HAP-1 (cell line): ENCODE data around the gene SLC25A4.
"Not testable (repeated sequence)": the region's sequence is repeated elsewhere in the genome, so short reads cannot be mapped to it uniquely, and the experiment has no call there.

Experiments
- DNase-seq, 2 experiments: peaks; one replicate each; pipeline ENCODE4 v3.0.0-alpha.2; 2016 to 2020; ENCODE audit warnings: low spot score in 2 of 2
- H3K27me3 ChIP-seq: fragments of 250-450 bp; sonication (Bioruptor Pico); 2 replicates; pipeline ENCODE4 v1.5.1; 2020; ENCODE audit warnings: low read depth, mild to moderate bottlenecking, moderate library complexity
- H3K36me3 ChIP-seq: fragments of 250-450 bp; sonication (Bioruptor Pico); replicated peaks from 2 replicates; pipeline ENCODE4 v1.5.1; 2020; ENCODE audit warnings: mild to moderate bottlenecking
- H3K4me1 ChIP-seq: fragments of 250-450 bp; sonication (Bioruptor Pico); 2 replicates; pipeline ENCODE4 v1.5.1; 2020; ENCODE audit warnings: mild to moderate bottlenecking
- H3K4me3 ChIP-seq: fragments of 250-450 bp; sonication (Bioruptor Pico); 2 replicates; pipeline ENCODE4 v1.5.1; 2020; ENCODE audit warnings: mild to moderate bottlenecking, moderate library complexity
- H3K9me3 ChIP-seq: fragments of 250-450 bp; sonication (Bioruptor Pico); 2 replicates; pipeline ENCODE4 v1.5.1; 2020; ENCODE audit warnings: mild to moderate bottlenecking, moderate library complexity
- in situ Hi-C: fragments of 300-500 bp; cut with MboI; formaldehyde crosslinking; loops from 3 replicates; pipeline ENCODE4 v1.14.3; 2020; ENCODE audit warnings: low sequenced_read_pairs, inconsistent platforms, mixed read lengths

The SLC25A4 gene

DNA sequence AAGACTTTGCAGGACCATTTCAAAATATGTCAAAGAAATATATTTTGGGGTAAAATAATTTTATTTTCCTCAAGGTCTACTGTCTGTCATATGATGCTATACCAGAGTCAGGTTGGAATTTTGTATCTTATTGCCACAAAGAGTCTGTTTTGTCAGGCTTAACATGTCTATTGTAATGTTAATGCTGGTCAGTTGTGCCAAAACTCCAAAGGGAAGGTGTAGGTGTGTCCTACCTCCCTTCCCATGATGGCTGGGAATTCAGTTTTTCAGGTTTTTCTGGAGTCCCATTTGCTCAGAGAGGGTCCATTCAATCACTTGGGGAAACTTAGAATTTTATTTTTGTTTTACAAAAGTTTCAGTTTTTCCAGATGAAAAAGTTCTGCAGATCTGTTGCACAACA, 33.3 kb upstream of the SLC25A4 start:
- Histone ChIP-seq H3K27me3 (no peaks in the 10 kb centered on the region), H3K9me3 (no peaks in the 10 kb centered on the region), H3K4me1 (peaks cover 8% of the 10 kb centered on the region), H3K36me3 (no peaks in the 10 kb centered on the region), H3K4me3 (no peak overlapping the region)
- DNase-seq: peak in 1 of 2 experiments; percentile 25
- in situ Hi-C loops: no loop called here

DNA sequence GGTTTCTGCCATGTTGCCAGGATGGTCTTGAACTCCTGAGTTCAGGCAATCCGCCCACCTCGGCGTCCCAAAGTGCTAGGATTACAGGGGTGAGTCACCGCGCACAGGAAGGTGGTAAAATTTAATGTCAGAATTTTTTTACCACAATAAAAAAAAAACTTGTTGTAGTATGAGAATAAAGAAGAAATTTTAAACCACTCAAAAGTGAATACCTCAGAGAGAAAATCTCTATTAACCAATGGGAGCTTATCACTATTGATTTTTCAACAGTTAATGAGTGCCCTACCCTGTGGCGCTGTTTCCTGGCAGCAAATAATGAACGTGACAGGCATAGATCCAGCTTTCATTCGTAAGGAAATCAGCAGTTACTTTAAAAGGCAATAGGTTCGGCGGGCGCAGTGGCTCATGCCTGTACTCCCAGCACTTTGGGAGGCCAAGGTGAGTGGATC, 32.7 kb upstream of the SLC25A4 start:
- H3K36me3 ChIP-seq: no peaks in the 10 kb centered on the region
- no peak for DNase-seq
- H3K27me3 ChIP-seq: no peaks in the 10 kb centered on the region
- no peaks in the 10 kb centered on the region for H3K9me3 ChIP-seq
- peaks cover 8% of the 10 kb centered on the region for H3K4me1 ChIP-seq
- no peak overlapping the region for H3K4me3 ChIP-seq
- in situ Hi-C loops: no loop called here

DNA sequence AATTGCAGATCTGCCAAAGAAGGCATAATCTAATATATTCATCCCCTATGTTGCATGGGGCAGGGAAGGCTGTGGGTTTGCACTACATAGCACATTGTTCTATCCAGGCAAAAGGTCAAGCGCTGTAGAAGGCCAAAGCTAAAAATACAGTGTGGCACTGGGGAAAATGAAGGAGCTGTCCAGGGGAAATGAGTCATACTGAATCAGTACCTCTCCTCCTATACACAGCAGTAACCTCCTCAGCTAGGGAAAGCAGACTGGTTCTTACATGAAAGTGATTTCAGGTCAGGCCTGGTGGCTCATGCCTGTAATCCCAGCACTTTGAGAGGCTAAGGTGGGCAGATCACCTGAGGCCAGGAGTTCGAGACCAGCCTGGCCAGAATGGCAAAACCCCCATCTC, 31.0 kb upstream of the SLC25A4 start:
- no peaks in the 10 kb centered on the region for H3K36me3 ChIP-seq
- H3K4me3 ChIP-seq: no peak overlapping the region
- peaks cover 8% of the 10 kb centered on the region for H3K4me1 ChIP-seq
- in situ Hi-C loops: no loop called here
- no peak for DNase-seq
- H3K27me3 ChIP-seq: no peaks in the 10 kb centered on the region
- H3K9me3 ChIP-seq: no peaks in the 10 kb centered on the region

GRCh38 chr4:185113340-185113739, 29.7 kb upstream of the SLC25A4 start:
- no peaks in the 10 kb centered on the region for H3K27me3 ChIP-seq
- peaks cover 8% of the 10 kb centered on the region for H3K4me1 ChIP-seq
- in situ Hi-C loops: no loop called here
- H3K4me3 ChIP-seq: no peak overlapping the region
- no peaks in the 10 kb centered on the region for H3K36me3 ChIP-seq
- DNase-seq: no peak
- no peaks in the 10 kb centered on the region for H3K9me3 ChIP-seq

- DNase-seq: peak in 1 of 2 experiments; percentile 30
- no peaks in the 10 kb centered on the region for H3K36me3 ChIP-seq
- no peaks in the 10 kb centered on the region for H3K9me3 ChIP-seq
- no peak overlapping the region for H3K4me3 ChIP-seq
- H3K4me1 ChIP-seq: no peaks in the 10 kb centered on the region
- H3K27me3 ChIP-seq: no peaks in the 10 kb centered on the region
- in situ Hi-C loops: no loop called here
Measured at GRCh38 chr4:185115827-185116232, 27.2 kb upstream of the SLC25A4 start.

- Histone ChIP-seq H3K4me1 (no peaks in the 10 kb centered on the region), H3K27me3 (no peaks in the 10 kb centered on the region), H3K9me3 (no peaks in the 10 kb centered on the region), H3K36me3 (no peaks in the 10 kb centered on the region), H3K4me3 (no peak overlapping the region)
- DNase-seq: no peak
- in situ Hi-C loops: no loop called here
Measured at GRCh38 chr4:185117300-185117934, 25.6 kb upstream of the SLC25A4 start.

DNA sequence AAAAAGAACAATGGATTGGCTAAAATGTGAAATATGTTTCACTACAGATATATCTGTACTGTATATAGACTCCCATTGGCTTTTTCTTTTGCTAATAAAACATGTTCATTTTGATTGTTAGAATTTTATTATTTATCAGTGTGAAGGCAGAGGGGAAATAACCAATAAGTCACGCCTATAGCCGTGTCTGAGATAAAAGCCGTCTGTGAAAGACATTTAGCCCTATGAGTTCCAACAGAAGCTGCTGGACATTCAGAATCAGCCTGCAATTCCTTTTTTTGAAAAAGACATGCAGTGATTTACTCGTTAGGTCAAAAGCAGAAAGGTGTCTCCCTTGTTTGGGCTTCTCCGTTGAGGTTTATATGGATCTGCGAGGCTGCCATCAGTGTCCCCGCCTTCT, 24.2 kb upstream of the SLC25A4 start:
- H3K27me3 ChIP-seq: no peaks in the 10 kb centered on the region
- H3K4me3 ChIP-seq: no peak overlapping the region
- no peaks in the 10 kb centered on the region for H3K4me1 ChIP-seq
- no peaks in the 10 kb centered on the region for H3K9me3 ChIP-seq
- H3K36me3 ChIP-seq: no peaks in the 10 kb centered on the region
- in situ Hi-C loops: no loop called here
- no peak for DNase-seq

DNA sequence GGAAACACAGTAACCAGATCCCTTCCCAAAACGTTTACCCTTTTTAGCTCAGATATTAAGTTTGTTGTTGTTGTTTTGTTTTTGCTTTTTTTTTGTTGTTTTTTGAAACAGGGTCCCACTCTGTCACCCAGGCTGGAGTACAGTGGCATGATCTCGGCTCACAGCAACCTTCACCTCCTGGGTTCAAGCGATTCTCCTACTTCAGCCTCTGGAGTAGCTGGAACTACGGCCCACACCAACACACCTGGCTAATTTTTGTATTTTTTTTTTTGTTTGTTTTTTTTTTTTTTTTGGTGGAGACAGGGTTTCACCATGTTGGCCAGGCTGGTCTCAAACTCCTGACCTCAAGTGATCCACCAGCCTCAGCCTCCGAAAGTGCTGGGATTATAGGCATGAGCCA, 23.6 kb upstream of the SLC25A4 start:
- H3K36me3 ChIP-seq, H3K4me3 ChIP-seq, DNase-seq, H3K27me3 ChIP-seq, H3K9me3 ChIP-seq, H3K4me1 ChIP-seq, in situ Hi-C loops: not testable (repeated sequence)

GRCh38 chr4:185119927-185120630, 23.0 kb upstream of the SLC25A4 start:
- Histone ChIP-seq H3K36me3 (no peaks in the 10 kb centered on the region), H3K27me3 (no peaks in the 10 kb centered on the region), H3K4me3 (no peak overlapping the region), H3K4me1 (no peaks in the 10 kb centered on the region), H3K9me3 (no peaks in the 10 kb centered on the region)
- in situ Hi-C loops: no loop called here
- DNase-seq: no peak

DNA sequence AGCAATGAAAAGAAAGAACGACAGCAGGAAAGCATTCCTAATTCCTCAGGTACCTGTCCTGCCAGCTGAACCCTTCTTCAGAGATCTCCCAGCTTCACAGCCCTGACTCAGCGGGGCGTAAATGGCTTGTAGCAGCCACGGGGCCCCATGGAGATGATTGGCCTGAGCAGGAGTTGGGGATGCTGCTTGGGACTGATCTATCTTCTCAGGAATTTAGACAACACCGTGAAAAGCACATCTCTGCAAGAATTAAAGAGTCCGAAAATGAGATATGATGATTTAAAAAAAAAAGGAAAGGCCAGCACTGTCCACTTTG, 22.5 kb upstream of the SLC25A4 start:
- DNase-seq: no peak
- in situ Hi-C loops: no loop called here
- no peaks in the 10 kb centered on the region for H3K27me3 ChIP-seq
- H3K9me3 ChIP-seq: no peaks in the 10 kb centered on the region
- H3K36me3 ChIP-seq: no peaks in the 10 kb centered on the region
- H3K4me3 ChIP-seq: no peak overlapping the region
- no peaks in the 10 kb centered on the region for H3K4me1 ChIP-seq

- in situ Hi-C loops: no loop called here
- DNase-seq: no peak
- Histone ChIP-seq H3K36me3 (no peaks in the 10 kb centered on the region), H3K4me1 (peaks cover 2% of the 10 kb centered on the region; the same call in 1 of the 2 replicates), H3K9me3 (no peaks in the 10 kb centered on the region), H3K27me3 (no peaks in the 10 kb centered on the region), H3K4me3 (no peak overlapping the region)
Measured at GRCh38 chr4:185122681-185123345, 20.3 kb upstream of the SLC25A4 start.

DNA sequence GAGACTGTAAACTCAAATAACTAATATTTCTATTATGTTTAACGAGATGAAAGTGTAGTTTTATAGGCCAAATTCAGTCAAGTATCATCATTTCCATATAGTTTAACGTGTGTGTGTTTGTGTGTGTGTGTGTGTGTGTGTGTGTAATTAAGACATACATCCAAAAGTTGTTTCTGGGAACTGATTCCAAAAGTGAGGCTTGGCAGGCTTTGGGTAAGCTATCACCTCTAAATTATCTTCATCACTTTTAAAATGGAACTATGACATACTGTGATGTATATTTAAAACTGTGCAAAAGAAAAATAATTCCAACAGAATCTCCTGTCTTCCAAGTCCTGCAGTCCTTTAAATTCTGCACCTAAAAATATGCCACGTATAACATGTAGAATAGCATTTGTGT, 19.1 kb upstream of the SLC25A4 start:
- in situ Hi-C loops: no loop called here
- Histone ChIP-seq H3K9me3 (no peaks in the 10 kb centered on the region), H3K36me3 (no peaks in the 10 kb centered on the region), H3K27me3 (no peaks in the 10 kb centered on the region), H3K4me1 (peaks cover 3% of the 10 kb centered on the region; the same call in 1 of the 2 replicates), H3K4me3 (no peak overlapping the region)
- DNase-seq: no peak

GRCh38 chr4:185127021-185127925, 15.8 kb upstream of the SLC25A4 start:
- Histone ChIP-seq H3K4me3 (peak overlapping the region; percentile 34), H3K36me3 (no peaks in the 10 kb centered on the region), H3K4me1 (peaks cover 3% of the 10 kb centered on the region; the same call in 1 of the 2 replicates), H3K27me3 (no peaks in the 10 kb centered on the region), H3K9me3 (no peaks in the 10 kb centered on the region)
- peak in 1 of 2 experiments; percentile 30 for DNase-seq
- in situ Hi-C loops: no loop called here
